Measurements from ENCODE around the gene ZMYM4. TPM values are rescaled to one million over a fixed set of nuclear protein-coding genes. Genes with fewer than 3 reads are reported as not detected.

The ZMYM4 gene
- total and polyA plus RNA-seq, 10 of the 15 experiments (the other 5 are each of a cell fraction or from before 2014, with no cell fraction given), result 8.0 to 37.0 (median 28.1) TPM

- no peak for TF ChIP-seq E2F4 (IDR thresholded peaks at IDR 0.05; ENCODE audit: low read depth, low read length)
Measured at GRCh38 chr1:35270836-35271235, 2.3 kb downstream of the ZMYM4 start (continued).

- no peak overlapping the region for H3K4me3 ChIP-seq
- no peaks in the 10 kb centered on the region for H3K27me3 ChIP-seq (replicated peaks in 1 of 2; ENCODE audit: control insufficient read depth in 2 of 2, insufficient read depth in 2 of 2, low read length in 1 of 2)
- no peaks in the 10 kb centered on the region for H4K20me1 ChIP-seq (ENCODE audit: control insufficient read depth, insufficient read depth)
- no peak overlapping the region for H3K4me2 ChIP-seq (ENCODE audit: control insufficient read depth, insufficient read depth)
- DNase-seq (ENCODE audit: low read depth, low spot score), result no peak
- H3K36me3 ChIP-seq (ENCODE audit: control insufficient read depth in 2 of 2, insufficient read depth in 2 of 2, low read length in 1 of 2), result no peaks in the 10 kb centered on the region
- no peak overlapping the region for H3K9ac ChIP-seq (ENCODE audit: control insufficient read depth, insufficient read depth, low read length)
- H2AFZ ChIP-seq (ENCODE audit: control insufficient read depth, low read depth, low read length), result no peak overlapping the region
- intact Hi-C loops (cut with micrococcal nuclease; ENCODE audit: unreplicated experiment), result no loop called here
- ChIA-PET SMC1A (ENCODE audit: uncharacterized antibody, unreplicated experiment) (no interaction called here), POLR2A (no interaction called here), RAD21 (ENCODE audit: unreplicated experiment) (no interaction called here), CTCF (no interaction called here)
- peaks cover 1% of the 10 kb centered on the region; the same call in 2 of the 3 replicates for H3K9me3 ChIP-seq (replicated peaks; ENCODE audit: control insufficient read depth, insufficient read depth, low read length)
- no TSS peak for BruUV-seq (replicated peaks)
- no peak overlapping the region for H3K27ac ChIP-seq (ENCODE audit: control insufficient read depth, insufficient read depth)
- 94% methylated on average over 4 of the region's 4 CpGs for WGBS (ENCODE audit: insufficient coverage, insufficient replicate concordance, low lambda C conversion rate, missing lambda C conversion rate)
- no peak for TF ChIP-seq RUNX3 (IDR thresholded peaks at IDR 0.05; ENCODE audit: low read length)
- TF ChIP-seq CEBPB (IDR thresholded peaks at IDR 0.05; ENCODE audit: borderline replicate concordance in 1 of 2, low read depth in 2 of 2, low read length in 2 of 2), result no peak
- TF ChIP-seq IKZF2 (IDR thresholded peaks at IDR 0.05), result no peak
- TF ChIP-seq FOXM1 (IDR thresholded peaks at IDR 0.05; ENCODE audit: low read depth, low read length), result no peak
- TF ChIP-seq HSF1 (IDR thresholded peaks at IDR 0.05; ENCODE audit: low read depth, low read length), result no peak
- TF ChIP-seq HDAC2 (IDR thresholded peaks at IDR 0.05), result no peak
- in situ Hi-C loops (cut with MboI), result no loop called here
- H3K4me1 ChIP-seq (ENCODE audit: control insufficient read depth, insufficient read depth, low read length), result no peaks in the 10 kb centered on the region
- ATAC-seq, result no peak
- FAIRE-seq, result no peak
- peaks cover 48% of the 10 kb centered on the region for H3K79me2 ChIP-seq (ENCODE audit: control insufficient read depth, insufficient read depth, low read length)
Measured at GRCh38 chr1:35274197-35274596, 5.7 kb downstream of the ZMYM4 start.

Measured in GM12878 (cell line).